Dermis microvascular lymphatic vessel endothelial cell (primary cell): ENCODE data around the gene LRRC37A. TPM values are rescaled to one million over a fixed set of nuclear protein-coding genes. Genes with fewer than 3 reads are reported as not detected.
"Not testable (repeated sequence)": the region's sequence is repeated elsewhere in the genome, so short reads cannot be mapped to it uniquely, and the experiment has no call there.

ENCODE experiments used
- DNase-seq, 2 donors: peaks; one replicate each; pipeline versions ENCODE4 v3.0.0 to v3.0.0-alpha.2; 2010; ENCODE audit warnings: low read depth in 2 of 2
- total RNA-seq: library from RNA; depleted of rRNA; stranded (reverse); fragments of >200 nt; gene quantifications from 2 replicates; pipeline ENCODE4 v1.2.1, GENCODE V29; 2014

Gene LRRC37A
- total RNA-seq, 1 donor from 2014 or later = 1.7 TPM

- not testable (repeated sequence) for DNase-seq
These were observed 7.3 kb upstream of the LRRC37A start for GRCh38 chr17:46287587-46287986.

- not testable (repeated sequence) for DNase-seq
These were observed 3.9 kb upstream of the LRRC37A start for GRCh38 chr17:46290906-46291546.

DNA sequence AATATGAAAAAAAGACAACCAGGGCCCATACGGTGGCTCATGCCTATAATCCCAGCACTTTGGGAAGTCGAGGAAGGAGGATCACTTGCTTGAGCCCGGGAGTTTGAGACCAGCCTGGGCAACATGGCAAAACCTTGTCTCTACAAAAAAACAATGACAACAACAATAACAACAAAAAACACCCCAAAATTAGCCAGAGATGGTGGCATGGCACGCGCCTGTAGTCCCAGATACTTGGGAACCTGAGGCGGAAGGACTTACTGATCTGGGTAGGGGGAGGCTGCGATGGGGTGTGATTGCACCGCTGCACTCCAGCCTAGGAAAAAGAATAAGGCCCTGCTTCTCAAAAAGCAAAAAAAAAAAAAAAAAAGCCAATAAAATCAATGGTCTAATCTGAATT is 3.3 kb upstream of the LRRC37A start:
- not testable (repeated sequence) for DNase-seq

GRCh38 chr17:46341220-46341619 is 46.3 kb downstream of the LRRC37A start:
- DNase-seq = not testable (repeated sequence)

GRCh38 chr17:46342131-46342530 is 47.2 kb downstream of the LRRC37A start:
- not testable (repeated sequence) for DNase-seq

- not testable (repeated sequence) for DNase-seq
These were observed 53.4 kb downstream of the LRRC37A start for GRCh38 chr17:46348345-46348744.

GRCh38 chr17:46349060-46349459 is 54.1 kb downstream of the LRRC37A start:
- DNase-seq = not testable (repeated sequence)

DNA sequence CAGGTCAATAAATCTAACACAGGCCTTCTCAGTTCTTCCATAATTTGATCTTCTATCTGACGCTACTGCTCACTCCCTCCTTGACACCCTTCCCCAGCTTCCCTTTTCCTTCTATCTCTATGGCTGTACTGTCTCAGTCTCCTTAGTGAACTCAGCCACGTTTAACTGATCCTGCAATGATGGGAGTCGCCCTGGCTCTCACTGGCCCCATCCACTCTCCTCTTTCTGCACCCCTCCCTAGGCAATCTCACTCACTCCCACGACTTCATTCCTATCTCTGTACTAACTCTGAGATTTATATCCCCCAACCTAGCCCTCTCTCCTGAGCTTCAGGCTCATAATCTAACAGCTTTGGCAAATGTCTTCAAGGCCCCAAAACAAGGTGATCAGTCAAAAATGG is 58.9 kb downstream of the LRRC37A start:
- DNase-seq = not testable (repeated sequence)

- DNase-seq = not testable (repeated sequence)
These were observed 66.3 kb downstream of the LRRC37A start for GRCh38 chr17:46361145-46361735.

- DNase-seq = not testable (repeated sequence)
These were observed 66.8 kb downstream of the LRRC37A start, which contains the start of gene ARL17B for GRCh38 chr17:46361755-46362154. Gene ARL17B, minus strand, starts transcription at chr17:46361766. Its CDS starts 3,369 bp downstream, at chr17:46358397.

DNA sequence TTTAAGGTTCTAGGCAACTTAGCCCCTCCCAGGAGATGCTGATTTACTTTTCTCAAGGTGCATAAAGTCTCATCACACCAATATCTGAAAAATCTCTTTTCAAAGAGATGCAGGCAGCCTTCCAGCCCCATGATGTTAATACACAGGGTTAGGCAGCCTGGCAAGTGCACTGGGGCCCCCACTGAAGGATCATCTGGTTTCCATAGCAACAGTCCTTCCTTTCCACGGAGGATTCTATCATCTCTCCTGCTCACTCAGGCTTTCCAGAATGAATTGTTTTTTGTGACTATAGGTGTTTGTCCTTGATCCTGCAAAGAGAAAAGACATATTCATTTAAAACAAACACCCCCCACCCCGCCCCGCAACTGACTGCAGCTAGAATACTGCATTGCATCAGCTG is 72.6 kb downstream of the LRRC37A start:
- DNase-seq = not testable (repeated sequence)

DNA sequence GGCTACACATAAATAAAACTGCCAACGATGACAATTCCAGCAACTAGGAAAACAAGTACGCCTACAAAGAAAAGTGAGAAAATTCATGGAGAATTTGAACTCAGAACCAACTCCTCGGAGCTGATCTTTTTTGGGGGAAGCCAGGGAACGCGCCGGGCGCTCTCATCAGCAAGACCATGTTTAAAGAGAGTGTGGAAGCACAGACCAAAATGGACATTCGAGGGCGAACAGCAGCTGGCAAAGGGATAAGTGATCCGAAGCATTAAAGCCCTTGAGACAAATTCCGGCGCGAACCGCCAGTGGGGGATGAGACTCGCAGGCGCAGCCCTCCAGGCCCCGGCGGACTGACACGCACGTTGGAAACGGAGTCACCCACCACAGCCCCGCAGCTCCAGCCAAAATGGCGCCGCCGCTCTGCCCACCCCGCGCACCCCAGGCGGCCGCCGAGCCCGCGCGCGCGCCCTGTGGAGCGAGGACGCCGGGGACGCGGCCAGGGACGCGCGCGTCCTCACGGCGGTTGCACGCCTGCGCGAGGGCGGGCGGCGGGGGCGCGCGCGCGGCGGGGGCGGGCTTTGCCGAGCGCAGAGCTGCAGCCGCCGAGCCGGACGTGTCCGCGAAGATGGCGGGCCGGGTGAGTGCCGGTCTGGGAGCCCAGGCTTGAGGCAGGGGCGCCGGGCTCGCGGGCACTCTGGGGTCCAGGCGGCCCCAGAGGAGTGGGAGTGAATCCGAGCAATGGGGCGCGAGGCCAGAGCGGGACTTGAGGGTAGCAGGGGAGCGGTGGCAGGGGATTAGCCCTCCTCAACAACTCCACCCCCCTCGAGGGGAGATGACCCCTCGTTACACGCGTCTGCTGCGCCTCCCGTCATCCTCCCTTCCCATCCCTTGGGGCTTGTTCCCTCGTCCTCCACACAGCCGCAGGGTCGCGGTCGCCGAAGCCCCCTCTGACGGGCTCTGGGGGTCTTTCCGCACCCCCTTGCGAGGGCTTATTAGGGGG is 77.6 kb downstream of the LRRC37A start:
- DNase-seq = not testable (repeated sequence)

GRCh38 chr17:46373418-46373817 is 78.5 kb downstream of the LRRC37A start:
- not testable (repeated sequence) for DNase-seq

- DNase-seq = not testable (repeated sequence)
These were observed 88.2 kb downstream of the LRRC37A start for GRCh38 chr17:46383118-46383517.

- DNase-seq = not testable (repeated sequence)
These were observed 90.6 kb downstream of the LRRC37A start for GRCh38 chr17:46385491-46385890.

Other genes starting within 250 kb of the LRRC37A start
- gene KANSL1, start 101.7 kb upstream of the LRRC37A start, total RNA-seq = 41.0 and 56.0 TPM in 2 replicates
- gene ARL17B, start 66.6 kb downstream of the LRRC37A start, total RNA-seq = 1.3 and 3.8 TPM in 2 replicates
- gene LRRC37A2, start 217.3 kb downstream of the LRRC37A start, total RNA-seq = 1.8 and 2.1 TPM in 2 replicates